GM11168 (cell line): ENCODE measurements around the gene PIGT.

ENCODE experiments used
- in situ Hi-C: fragments of 300-500 bp; cut with MboI; formaldehyde crosslinking; loops from one replicate; pipeline ENCODE4 v1.12.0; 2022; ENCODE audit warnings: low sequenced_read_pairs; ENCODE audit not compliant: unreplicated experiment

Gene PIGT

GRCh38 chr20:45425561-45425960 is 9.6 kb downstream of the PIGT start:
- in situ Hi-C loops: no loop called here

GRCh38 chr20:45426320-45427016 is 10.5 kb downstream of the PIGT start:
- in situ Hi-C loops: no loop called here

- in situ Hi-C loops: no loop called here
Observed at GRCh38 chr20:45427236-45428149, 11.6 kb downstream of the PIGT start.

DNA sequence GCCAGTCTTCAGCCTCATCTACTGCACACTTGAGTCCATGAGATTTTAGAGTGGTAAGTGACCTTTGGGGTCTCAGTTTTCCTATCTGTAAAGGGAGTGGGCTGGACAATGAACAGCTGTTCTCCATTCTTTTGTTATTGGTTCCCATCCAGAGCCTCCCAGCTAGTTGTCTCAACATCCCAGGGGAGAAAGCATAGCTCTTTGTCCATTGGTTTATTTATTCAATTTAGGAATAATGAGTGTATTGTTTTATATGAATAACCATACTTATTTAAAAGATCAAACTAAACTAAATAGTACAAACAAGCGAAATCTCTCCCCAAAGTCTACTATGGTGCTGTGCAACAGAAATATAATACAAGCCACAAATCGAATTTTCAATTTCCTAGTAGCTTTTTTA is 13.7 kb downstream of the PIGT start:
- in situ Hi-C loops: loop anchor here (5.0 kb wide), 1 partner anchor 57 kb away; no protein-coding TSS in a partner anchor

DNA sequence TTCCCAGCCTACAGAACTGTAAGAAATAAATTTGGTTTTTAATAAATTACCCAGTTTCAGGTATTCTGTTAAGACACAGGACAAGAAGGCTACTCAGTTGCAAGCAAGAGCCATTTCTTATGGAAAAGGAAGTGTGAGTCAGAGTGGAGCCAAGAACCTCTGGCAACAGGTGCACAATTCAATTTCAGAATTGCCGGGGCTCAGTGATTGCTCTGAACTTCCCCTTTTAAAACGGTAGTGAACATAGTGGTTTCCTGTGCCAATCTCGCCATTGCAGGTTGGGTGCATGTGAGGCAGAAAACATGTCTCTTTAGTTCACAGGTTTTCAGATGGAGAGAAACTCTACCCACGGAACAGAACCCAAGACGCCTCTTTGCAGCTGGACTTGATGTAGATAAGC is 16.4 kb downstream of the PIGT start:
- in situ Hi-C loops: loop anchor here (5.0 kb wide), 1 partner anchor 60 kb away; no protein-coding TSS in a partner anchor

DNA sequence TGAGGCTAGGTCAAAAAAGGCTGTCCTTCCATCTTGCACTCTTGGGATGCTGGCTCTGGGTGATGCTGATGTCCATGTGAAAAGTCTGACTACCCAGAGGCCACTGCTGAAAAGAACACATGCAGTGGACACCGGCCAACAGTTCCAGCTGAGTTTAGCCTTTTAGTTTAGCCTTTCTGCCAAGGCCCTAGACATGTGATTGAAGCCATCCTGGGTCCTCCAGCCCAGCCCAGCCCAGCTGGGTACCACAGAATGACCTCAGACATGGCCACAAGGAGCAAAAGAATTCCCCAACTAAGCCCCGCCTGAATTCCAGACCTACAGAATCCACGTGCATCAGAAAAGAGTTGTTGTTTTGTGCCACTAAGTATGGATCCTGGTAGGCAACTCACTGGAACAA is 17.4 kb downstream of the PIGT start:
- in situ Hi-C loops: loop anchor here (5.0 kb wide), 1 partner anchor 61 kb away; no protein-coding TSS in a partner anchor

DNA sequence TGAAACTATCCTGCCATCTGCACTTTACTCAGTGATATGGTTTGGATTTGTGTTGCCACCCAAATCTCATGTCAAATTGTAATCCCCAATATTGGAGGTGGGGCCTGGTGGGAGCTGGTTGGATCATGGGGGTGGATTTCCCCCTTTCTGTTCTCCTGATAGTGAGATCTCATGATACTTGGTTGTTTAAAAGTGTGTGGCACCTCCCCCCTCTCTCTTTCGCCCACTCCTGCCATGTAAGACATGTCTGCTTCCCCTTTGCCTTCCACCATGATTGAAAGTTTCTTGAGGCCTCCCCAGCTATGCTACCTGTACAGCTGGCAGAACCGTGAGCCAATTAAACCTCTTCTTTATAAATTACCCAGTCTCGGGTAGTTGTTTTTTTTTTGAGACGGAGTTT is 18.0 kb downstream of the PIGT start:
- in situ Hi-C loops: loop anchor here (5.0 kb wide), 1 partner anchor 62 kb away; no protein-coding TSS in a partner anchor

- in situ Hi-C loops: no loop called here
Observed at GRCh38 chr20:45436732-45437485, 21.0 kb downstream of the PIGT start.

- in situ Hi-C loops: no loop called here
Observed at GRCh38 chr20:45440424-45440823, 24.5 kb downstream of the PIGT start.

GRCh38 chr20:45440891-45441685 is 25.1 kb downstream of the PIGT start:
- in situ Hi-C loops: no loop called here

GRCh38 chr20:45441746-45442145 is 25.8 kb downstream of the PIGT start:
- in situ Hi-C loops: no loop called here

DNA sequence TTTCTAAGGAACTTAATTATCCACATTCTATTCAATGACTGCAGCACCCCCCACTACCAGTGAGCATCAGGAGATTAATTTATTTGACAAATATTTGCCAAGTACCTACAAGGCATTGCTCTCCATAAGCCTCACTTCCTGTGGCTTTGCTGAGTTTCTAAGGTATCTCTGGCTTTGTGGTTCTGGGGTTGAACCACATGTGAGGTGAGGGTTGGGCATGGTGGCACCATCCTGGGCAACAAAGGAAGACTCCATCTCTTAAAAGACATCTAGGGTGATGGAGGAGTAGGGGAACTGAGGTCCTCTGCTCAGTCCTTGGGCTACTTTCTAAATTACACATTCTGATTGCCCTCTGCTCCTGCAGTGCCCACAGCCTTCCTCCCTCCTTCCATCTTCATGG is 28.1 kb downstream of the PIGT start:
- in situ Hi-C loops: no loop called here

- in situ Hi-C loops: no loop called here
Observed at GRCh38 chr20:45445805-45446562, 30.0 kb downstream of the PIGT start.

DNA sequence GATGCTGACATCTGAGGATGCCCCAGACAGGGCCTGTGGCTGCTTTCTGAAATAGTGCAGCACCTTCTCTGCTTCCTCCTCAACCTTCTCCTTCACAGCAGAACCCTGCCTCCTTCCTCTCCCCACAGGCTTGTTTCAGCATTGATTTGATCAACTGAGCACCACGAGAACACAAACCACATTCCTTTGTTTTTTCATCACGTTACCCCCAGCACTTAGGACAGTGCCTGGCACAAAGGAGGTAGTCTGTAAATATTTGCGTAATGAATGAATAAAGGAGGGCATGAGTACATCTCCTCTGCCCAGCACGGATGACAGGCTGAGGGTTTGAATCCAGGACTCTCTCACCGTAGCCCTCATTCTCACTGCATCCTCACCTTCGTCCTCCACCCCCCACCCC is 32.3 kb downstream of the PIGT start:
- in situ Hi-C loops: no loop called here

- in situ Hi-C loops: no loop called here
Observed at GRCh38 chr20:45449528-45449927, 33.6 kb downstream of the PIGT start.

DNA sequence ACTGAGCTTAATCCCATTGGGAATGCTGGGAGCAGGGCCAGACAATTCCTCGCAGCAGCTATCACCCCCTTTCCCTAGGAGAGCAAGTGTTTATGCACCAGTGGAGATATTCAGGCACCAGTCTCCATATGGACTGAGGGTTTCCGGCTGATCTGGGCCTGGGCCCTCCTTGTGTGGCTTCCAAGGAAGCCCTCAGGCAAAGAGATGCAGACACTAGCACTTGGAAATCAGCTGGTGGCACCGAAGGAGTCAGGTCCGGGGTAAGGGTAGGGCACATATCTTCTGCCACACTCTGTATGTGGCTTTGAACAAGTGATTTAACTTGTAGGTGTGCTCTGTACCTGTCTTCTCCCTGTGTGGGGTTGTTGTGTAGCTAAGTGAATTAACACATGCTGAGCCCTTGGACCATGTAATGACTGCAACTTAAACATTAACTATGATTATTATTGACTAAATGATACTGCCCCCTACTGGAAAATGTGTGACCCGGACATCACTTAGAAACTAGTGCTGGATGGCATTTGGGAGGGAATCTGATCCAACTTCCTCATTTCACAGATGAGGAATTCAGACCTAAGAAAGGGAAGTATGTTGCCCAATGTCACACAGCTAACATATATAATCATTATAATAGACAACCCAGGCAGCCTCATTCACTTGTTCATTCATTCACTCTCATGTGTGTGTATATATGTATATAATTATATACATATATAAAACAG is 34.3 kb downstream of the PIGT start:
- in situ Hi-C loops: no loop called here

DNA sequence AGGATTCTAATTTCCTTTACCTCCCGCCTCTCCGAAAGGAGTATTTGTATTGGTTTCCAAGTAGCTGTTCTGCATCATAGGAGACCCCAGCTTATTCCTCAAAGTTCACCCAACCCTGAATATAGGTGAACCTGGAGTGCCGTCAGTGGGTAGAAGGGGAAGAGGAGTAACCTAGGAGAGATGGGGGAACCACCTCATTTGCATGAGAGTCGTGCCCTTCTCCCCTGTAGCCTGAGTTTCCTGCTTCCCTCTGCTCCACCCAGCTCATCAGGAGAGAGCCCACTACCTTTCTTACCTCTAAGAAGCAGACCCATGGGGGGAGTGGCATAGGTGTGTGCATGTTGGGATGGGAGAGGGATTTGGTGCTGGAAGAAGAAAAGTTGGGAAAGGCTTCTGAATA is 36.3 kb downstream of the PIGT start:
- in situ Hi-C loops: no loop called here
